Right atrium auricular region (tissue), 2 donors: Measurements from ENCODE around the gene WDTC1. TPM values are rescaled to one million over a fixed set of nuclear protein-coding genes. Genes with fewer than 3 reads are reported as not detected.
A peak's percentile ranks its signal among the peaks of the same experiment; 100 is the strongest.

Experiments
- DNase-seq: peaks from one replicate; pipeline ENCODE4 v3.0.0-alpha.2; 2019; ENCODE audit warnings: low spot score
- H3K27ac ChIP-seq, 2 donors: fragments of 200-600 bp; sonication (generic); 1 replicate in 1 of 2; 2 replicates in 1 of 2; pipeline ENCODE4 v1.5.1; 2016 to 2019
- H3K27me3 ChIP-seq, 2 donors: fragments of 200-600 bp; sonication (generic); one replicate each; pipeline versions ENCODE4 v1.5.1 to v1.6.0; 2017 to 2019
- H3K36me3 ChIP-seq: fragments of 200-600 bp; sonication (generic); one replicate; pipeline ENCODE4 v1.5.1; 2016
- H3K4me1 ChIP-seq, 2 donors: fragments of 200-600 bp; sonication (generic); one replicate each; pipeline versions ENCODE4 v1.5.1 to v1.6.0; 2017 to 2019
- H3K4me3 ChIP-seq, 2 donors: fragments of 200-600 bp; sonication (generic); 1 replicate in 1 of 2; 2 replicates in 1 of 2; pipeline ENCODE4 v1.5.1; 2017 to 2019; ENCODE audit warnings: mild to moderate bottlenecking in 1 of 2, moderate library complexity in 1 of 2
- H3K9me3 ChIP-seq, 2 donors: fragments of 200-600 bp; sonication (generic); one replicate each; pipeline ENCODE4 v1.5.1; 2019
- total RNA-seq, 2 donors: library from RNA; depleted of rRNA; stranded (reverse); fragments of >200 nt; gene quantifications; one replicate each; pipeline ENCODE4 v1.1.0, GENCODE V29; 2016
- TF ChIP-seq, protein P1 (sequence below), 2 donors: fragments of 200-600 bp; sonication (generic); IDR thresholded peaks; one replicate each; pipeline ENCODE4 v1.5.1; 2019; ENCODE audit warnings: antibody characterized with exemption in 2 of 2

The WDTC1 gene
- total RNA-seq, 2 donors from 2014 or later: 52.0 to 77.9 TPM

DNA sequence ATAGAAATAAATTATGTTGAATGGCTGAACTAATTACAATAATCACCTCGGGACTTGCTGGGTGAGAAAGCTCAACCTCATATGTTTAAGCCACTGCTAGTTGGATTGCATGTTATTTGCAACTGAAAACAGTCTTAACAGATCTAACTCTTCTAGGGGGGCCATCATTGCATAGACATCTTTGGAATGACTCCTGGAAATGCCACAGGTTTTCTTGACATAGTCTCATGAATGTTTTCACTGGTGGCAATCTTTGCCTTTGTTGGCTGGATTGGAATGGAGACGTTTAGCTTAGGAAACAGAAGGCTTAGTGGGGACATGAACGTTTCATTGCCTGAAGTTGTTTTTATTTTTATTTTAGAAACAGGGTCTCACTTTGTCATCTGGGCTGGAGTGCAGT is 8.8 kb upstream of the WDTC1 start:
- TF ChIP-seq, protein P1, sequence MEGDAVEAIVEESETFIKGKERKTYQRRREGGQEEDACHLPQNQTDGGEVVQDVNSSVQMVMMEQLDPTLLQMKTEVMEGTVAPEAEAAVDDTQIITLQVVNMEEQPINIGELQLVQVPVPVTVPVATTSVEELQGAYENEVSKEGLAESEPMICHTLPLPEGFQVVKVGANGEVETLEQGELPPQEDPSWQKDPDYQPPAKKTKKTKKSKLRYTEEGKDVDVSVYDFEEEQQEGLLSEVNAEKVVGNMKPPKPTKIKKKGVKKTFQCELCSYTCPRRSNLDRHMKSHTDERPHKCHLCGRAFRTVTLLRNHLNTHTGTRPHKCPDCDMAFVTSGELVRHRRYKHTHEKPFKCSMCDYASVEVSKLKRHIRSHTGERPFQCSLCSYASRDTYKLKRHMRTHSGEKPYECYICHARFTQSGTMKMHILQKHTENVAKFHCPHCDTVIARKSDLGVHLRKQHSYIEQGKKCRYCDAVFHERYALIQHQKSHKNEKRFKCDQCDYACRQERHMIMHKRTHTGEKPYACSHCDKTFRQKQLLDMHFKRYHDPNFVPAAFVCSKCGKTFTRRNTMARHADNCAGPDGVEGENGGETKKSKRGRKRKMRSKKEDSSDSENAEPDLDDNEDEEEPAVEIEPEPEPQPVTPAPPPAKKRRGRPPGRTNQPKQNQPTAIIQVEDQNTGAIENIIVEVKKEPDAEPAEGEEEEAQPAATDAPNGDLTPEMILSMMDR (IDR thresholded peaks at IDR 0.05): no peak
- H3K9me3 ChIP-seq: no peaks in the 10 kb centered on the region
- no peaks in the 10 kb centered on the region for H3K27me3 ChIP-seq
- no peak for DNase-seq
- no peak overlapping the region for H3K27ac ChIP-seq
- no peak overlapping the region for H3K4me3 ChIP-seq
- no peaks in the 10 kb centered on the region for H3K36me3 ChIP-seq
- no peaks in the 10 kb centered on the region for H3K4me1 ChIP-seq

DNA sequence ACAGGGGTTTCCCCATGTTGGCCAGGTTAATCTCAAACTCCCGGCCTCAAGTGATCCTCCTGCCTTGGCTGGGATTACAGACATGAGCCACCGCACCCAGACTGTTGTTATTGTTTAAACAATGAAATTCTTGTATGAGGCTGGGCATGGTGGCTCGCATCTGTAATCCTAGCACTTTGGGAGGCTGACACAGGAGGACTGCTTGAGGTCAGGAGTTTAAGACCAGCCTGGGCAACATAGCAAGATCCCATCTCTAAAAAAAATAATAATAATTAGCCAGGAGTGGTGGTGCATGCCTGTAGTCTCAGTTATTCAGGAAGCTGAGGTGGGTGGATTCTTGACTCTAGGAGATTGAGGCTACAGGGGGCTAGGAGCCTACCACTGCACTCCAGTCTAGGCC is 6.7 kb upstream of the WDTC1 start:
- Histone ChIP-seq H3K27ac (no peak overlapping the region), H3K4me3 (no peak overlapping the region), H3K27me3 (no peaks in the 10 kb centered on the region), H3K36me3 (no peaks in the 10 kb centered on the region), H3K9me3 (no peaks in the 10 kb centered on the region), H3K4me1 (no peaks in the 10 kb centered on the region)
- no peak for DNase-seq
- TF ChIP-seq, protein P1 (IDR thresholded peaks at IDR 0.05): no peak

DNA sequence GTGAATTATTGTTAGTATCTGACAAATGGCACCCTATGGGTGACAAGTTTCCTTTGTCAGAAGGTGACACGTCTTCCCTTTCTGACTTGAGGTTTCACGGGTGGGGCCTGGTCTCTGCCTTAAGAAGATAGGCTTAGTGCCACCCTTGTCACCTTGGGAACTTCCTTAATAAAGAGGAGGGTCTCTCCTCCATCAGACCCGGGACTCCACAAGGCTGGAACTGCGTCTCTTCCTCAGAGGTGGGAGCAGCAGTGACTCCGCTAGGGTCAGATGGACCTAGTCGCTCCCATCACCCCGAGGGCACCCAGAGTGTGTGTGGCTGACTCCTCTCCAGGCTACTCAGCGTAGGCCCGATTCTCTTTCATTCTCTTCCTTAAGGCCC is 774 bp upstream of the WDTC1 start:
- Histone ChIP-seq H3K27ac (peak overlapping the region; percentile 34 to 48), H3K9me3 (no peaks in the 10 kb centered on the region), H3K4me1 (peaks cover 0 to 25% of the 10 kb centered on the region in 2 donors), H3K27me3 (no peaks in the 10 kb centered on the region), H3K36me3 (no peaks in the 10 kb centered on the region), H3K4me3 (peak overlapping the region; percentile 86 to 95)
- TF ChIP-seq, protein P1 (IDR thresholded peaks at IDR 0.05): no peak
- DNase-seq: no peak

DNA sequence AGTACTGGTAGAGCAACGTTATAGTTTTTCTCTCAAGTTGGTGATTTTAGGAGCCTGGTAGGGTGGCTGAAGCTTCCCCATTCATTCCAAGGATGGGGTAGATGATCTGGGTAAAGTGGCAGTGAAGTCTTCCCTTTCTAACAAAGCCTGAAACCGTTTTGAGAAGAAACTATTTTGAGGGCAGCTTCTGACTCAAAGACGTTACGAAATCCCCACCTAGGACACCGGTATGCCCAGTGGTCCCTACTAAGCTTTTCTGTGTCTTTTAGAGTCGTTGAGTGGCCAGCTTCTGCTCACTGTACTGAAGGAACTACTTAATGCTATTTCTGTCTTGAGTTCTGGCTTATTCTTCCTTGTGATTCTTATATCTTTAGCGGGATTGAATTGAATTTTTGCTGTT is 1.4 kb downstream of the WDTC1 start:
- peaks cover 0 to 25% of the 10 kb centered on the region in 2 donors for H3K4me1 ChIP-seq
- peak overlapping the region; percentile 94 to 95 for H3K27ac ChIP-seq
- TF ChIP-seq, protein P1 (IDR thresholded peaks at IDR 0.05): no peak
- no peaks in the 10 kb centered on the region for H3K36me3 ChIP-seq
- peak overlapping the region; percentile 86 to 95 for H3K4me3 ChIP-seq
- no peaks in the 10 kb centered on the region for H3K9me3 ChIP-seq
- no peaks in the 10 kb centered on the region for H3K27me3 ChIP-seq
- DNase-seq: no peak

DNA sequence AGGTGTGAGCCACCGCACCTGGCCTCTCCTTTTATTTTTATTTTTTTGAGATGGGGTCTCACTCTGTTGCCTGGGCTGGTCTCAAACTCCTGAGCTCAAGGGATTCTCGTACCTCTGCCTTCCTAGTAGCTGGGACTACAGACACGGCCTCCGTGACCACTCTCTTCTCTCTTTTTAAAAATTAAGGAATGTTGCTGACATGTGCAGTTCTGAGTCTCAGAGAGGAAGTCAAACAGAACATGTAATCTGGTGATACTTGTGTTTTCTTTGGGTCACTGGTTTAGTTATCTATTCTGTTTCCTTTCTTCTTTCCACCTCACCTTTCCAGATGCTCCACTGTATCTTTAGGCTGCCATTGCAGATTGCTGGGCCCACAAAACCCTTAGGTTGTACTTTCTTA is 2.7 kb downstream of the WDTC1 start:
- Histone ChIP-seq H3K36me3 (no peaks in the 10 kb centered on the region), H3K27me3 (no peaks in the 10 kb centered on the region), H3K27ac (no peak overlapping the region), H3K9me3 (no peaks in the 10 kb centered on the region), H3K4me3 (no peak overlapping the region), H3K4me1 (peaks cover 0 to 25% of the 10 kb centered on the region in 2 donors)
- DNase-seq: no peak
- TF ChIP-seq, protein P1 (IDR thresholded peaks at IDR 0.05): no peak

DNA sequence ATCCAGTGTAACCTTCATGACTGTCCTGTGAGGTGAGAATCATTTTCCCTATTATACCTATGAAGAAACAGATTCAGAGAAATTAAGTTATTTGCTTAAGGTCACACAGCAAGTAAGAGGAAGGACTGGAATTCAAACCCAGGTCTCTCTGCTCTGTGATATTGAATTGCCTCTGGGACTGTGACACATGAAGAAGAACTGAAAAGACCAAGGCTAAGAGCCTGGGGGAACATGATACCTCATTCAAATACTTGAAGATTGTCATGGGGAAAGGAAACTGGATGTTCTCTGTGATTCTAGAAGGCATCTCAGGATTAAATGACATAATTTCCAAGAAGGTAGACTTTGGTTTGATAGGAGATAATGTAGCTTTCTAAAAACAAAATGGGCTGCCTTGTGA is 3.6 kb downstream of the WDTC1 start:
- Histone ChIP-seq H3K4me1 (peaks cover 0 to 25% of the 10 kb centered on the region in 2 donors), H3K27me3 (no peaks in the 10 kb centered on the region), H3K36me3 (no peaks in the 10 kb centered on the region), H3K4me3 (no peak overlapping the region), H3K27ac (no peak overlapping the region), H3K9me3 (no peaks in the 10 kb centered on the region)
- no peak for DNase-seq
- TF ChIP-seq, protein P1 (IDR thresholded peaks at IDR 0.05): no peak
